T47D (cell line): ENCODE measurements around the gene ADAMTSL1.

Source experiments
- DNase-seq, 2 experiments: peaks; one replicate each; pipeline versions ENCODE4 v3.0.0 to v3.0.0-alpha.2; 2011 to 2012; ENCODE audit warnings: low read depth in 1 of 2, low spot score in 1 of 2
- JUND ChIP-seq: IDR thresholded peaks from 2 replicates; pipeline ENCODE4 v1.6.1; 2012; ENCODE audit warnings: low read depth
- in situ Hi-C: cut with HindIII; loops from 2 replicates; pipeline ENCODE4 v1.10.0; 2016; ENCODE audit warnings: low sequenced_read_pairs, low pct_unique_long_range_greater_than_20kb

The ADAMTSL1 gene

GRCh38 chr9:18743421-18743820, 269.5 kb downstream of the ADAMTSL1 start:
- DNase-seq = no peak
- no peak for TF ChIP-seq JUND
- in situ Hi-C loops = no loop called here

- DNase-seq = no peak
- TF ChIP-seq JUND = no peak
Measured at GRCh38 chr9:18743971-18744370, 270.0 kb downstream of the ADAMTSL1 start.

GRCh38 chr9:18745710-18746109, 271.8 kb downstream of the ADAMTSL1 start:
- in situ Hi-C loops = no loop called here
- TF ChIP-seq JUND = no peak
- no peak for DNase-seq

More at GRCh38 chr9:18743971-18744370, 270.0 kb downstream of the ADAMTSL1 start:
- in situ Hi-C loops = no loop called here

- in situ Hi-C loops = no loop called here
- DNase-seq = no peak
- TF ChIP-seq JUND = no peak
Measured at GRCh38 chr9:18746631-18747030, 272.7 kb downstream of the ADAMTSL1 start.

GRCh38 chr9:18747595-18747994, 273.6 kb downstream of the ADAMTSL1 start:
- DNase-seq = no peak
- in situ Hi-C loops = no loop called here
- TF ChIP-seq JUND = no peak

- DNase-seq = no peak
- in situ Hi-C loops = no loop called here
- TF ChIP-seq JUND = no peak
Measured at GRCh38 chr9:18748251-18748701, 274.3 kb downstream of the ADAMTSL1 start.

- no peak for TF ChIP-seq JUND
- in situ Hi-C loops = no loop called here
- no peak for DNase-seq
Measured at GRCh38 chr9:18749711-18750110, 275.8 kb downstream of the ADAMTSL1 start.

GRCh38 chr9:18753904-18754303, 280.0 kb downstream of the ADAMTSL1 start:
- DNase-seq = no peak
- in situ Hi-C loops = no loop called here
- no peak for TF ChIP-seq JUND

- in situ Hi-C loops = no loop called here
Measured at GRCh38 chr9:18754537-18754936, 280.6 kb downstream of the ADAMTSL1 start.

GRCh38 chr9:18755263-18755662, 281.3 kb downstream of the ADAMTSL1 start:
- in situ Hi-C loops = no loop called here
- no peak for TF ChIP-seq JUND
- DNase-seq = no peak

More at GRCh38 chr9:18754537-18754936, 280.6 kb downstream of the ADAMTSL1 start:
- DNase-seq = no peak
- no peak for TF ChIP-seq JUND

- TF ChIP-seq JUND = no peak
- no peak for DNase-seq
- in situ Hi-C loops = no loop called here
Measured at GRCh38 chr9:18756712-18757125, 282.8 kb downstream of the ADAMTSL1 start.

- TF ChIP-seq JUND = no peak
- in situ Hi-C loops = no loop called here
- DNase-seq = no peak
Measured at GRCh38 chr9:18759827-18760226, 285.9 kb downstream of the ADAMTSL1 start.

GRCh38 chr9:18761742-18762300, 287.9 kb downstream of the ADAMTSL1 start:
- no peak for TF ChIP-seq JUND
- in situ Hi-C loops = no loop called here
- no peak for DNase-seq

- DNase-seq = no peak
- no peak for TF ChIP-seq JUND
- in situ Hi-C loops = no loop called here
Measured at GRCh38 chr9:18766989-18767550, 293.1 kb downstream of the ADAMTSL1 start.
